Left ventricle myocardium inferior (tissue), 1 donor: ENCODE measurements around the gene ROS1. TPM values are rescaled to one million over a fixed set of nuclear protein-coding genes. Genes with fewer than 3 reads are reported as not detected.
A peak's percentile ranks its signal among the peaks of the same experiment; 100 is the strongest.

Experiments used
- DNase-seq: peaks from one replicate; pipeline ENCODE4 v3.0.0-alpha.2; 2020
- H3K27ac ChIP-seq: fragments of 200-600 bp; replicated peaks from 2 replicates; pipeline ENCODE4 v1.8.0; 2021
- H3K27me3 ChIP-seq: fragments of 200-600 bp; 2 replicates; pipeline ENCODE4 v1.8.0; 2021; ENCODE audit warnings: low read depth
- H3K36me3 ChIP-seq: fragments of 200-600 bp; 2 replicates; pipeline ENCODE4 v1.8.0; 2021
- H3K4me1 ChIP-seq: fragments of 200-600 bp; 2 replicates; pipeline ENCODE4 v1.8.0; 2021
- H3K4me3 ChIP-seq: fragments of 200-600 bp; 2 replicates; pipeline ENCODE4 v1.8.0; 2021; ENCODE audit warnings: mild to moderate bottlenecking, moderate library complexity
- H3K9me3 ChIP-seq: fragments of 200-600 bp; replicated peaks from 2 replicates; pipeline ENCODE4 v1.8.0; 2021
- CTCF ChIP-seq: fragments of 200-600 bp; IDR thresholded peaks from 2 replicates; pipeline ENCODE4 v1.8.0; 2021; ENCODE audit warnings: antibody characterized with exemption, mild to moderate bottlenecking, borderline replicate concordance
- intact Hi-C: fragments of 100-400 bp; cut with micrococcal nuclease; formaldehyde crosslinking; loops from one replicate; pipeline ENCODE4 v1.11.0; 2022
- total RNA-seq: library from RNA; stranded (reverse); fragmentation: NEBNext Ultra II Directional; extraction: Animal tissue kit (Norgen Biotek cat#: 25700); gene quantifications from one replicate; pipeline ENCODE4 v1.2.1, GENCODE V29; 2021
- donor health status: DM: no; HTN: yes; CAD: no; lungs with severe emphysema.

The ROS1 gene
- total RNA-seq, 1 donor from 2014 or later, result 0.08 TPM

- H3K27ac ChIP-seq, result no peak overlapping the region
- intact Hi-C loops, result no loop called here
- H3K4me3 ChIP-seq, result no peak overlapping the region
- no peaks in the 10 kb centered on the region for H3K36me3 ChIP-seq
- no peaks in the 10 kb centered on the region for H3K9me3 ChIP-seq
- no peak for TF ChIP-seq CTCF
- DNase-seq, result no peak
- no peaks in the 10 kb centered on the region for H3K4me1 ChIP-seq
- peaks cover 3% of the 10 kb centered on the region for H3K27me3 ChIP-seq
Measured at GRCh38 chr6:117409863-117410262, 15.9 kb downstream of the ROS1 start.

GRCh38 chr6:117409420-117409819 lies 16.3 kb downstream of the ROS1 start:
- H3K27me3 ChIP-seq, result peaks cover 3% of the 10 kb centered on the region
- no peak overlapping the region for H3K4me3 ChIP-seq
- no peak overlapping the region for H3K27ac ChIP-seq
- intact Hi-C loops, result no loop called here
- no peak for DNase-seq
- no peaks in the 10 kb centered on the region for H3K36me3 ChIP-seq
- H3K4me1 ChIP-seq, result no peaks in the 10 kb centered on the region
- no peak for TF ChIP-seq CTCF
- H3K9me3 ChIP-seq, result no peaks in the 10 kb centered on the region

GRCh38 chr6:117404548-117404947 lies 21.2 kb downstream of the ROS1 start:
- no peak for TF ChIP-seq CTCF
- Histone ChIP-seq H3K4me3 (no peak overlapping the region), H3K36me3 (no peaks in the 10 kb centered on the region), H3K27me3 (no peaks in the 10 kb centered on the region), H3K4me1 (no peaks in the 10 kb centered on the region), H3K27ac (no peak overlapping the region), H3K9me3 (no peaks in the 10 kb centered on the region)
- DNase-seq, result no peak
- intact Hi-C loops, result no loop called here

- no peak for TF ChIP-seq CTCF
- no peaks in the 10 kb centered on the region for H3K36me3 ChIP-seq
- no peak overlapping the region for H3K4me3 ChIP-seq
- H3K4me1 ChIP-seq, result no peaks in the 10 kb centered on the region
- no peak overlapping the region for H3K27ac ChIP-seq
- no peak for DNase-seq
- intact Hi-C loops, result no loop called here
- H3K27me3 ChIP-seq, result no peaks in the 10 kb centered on the region
- no peaks in the 10 kb centered on the region for H3K9me3 ChIP-seq
Measured at GRCh38 chr6:117401799-117402198, 23.9 kb downstream of the ROS1 start.

GRCh38 chr6:117399924-117400323 lies 25.8 kb downstream of the ROS1 start:
- no peaks in the 10 kb centered on the region for H3K9me3 ChIP-seq
- peak; percentile 41 for TF ChIP-seq CTCF
- intact Hi-C loops, result no loop called here

GRCh38 chr6:117399126-117399525 lies 26.6 kb downstream of the ROS1 start:
- intact Hi-C loops, result no loop called here
- Histone ChIP-seq H3K27ac (no peak overlapping the region), H3K4me1 (peaks cover 6% of the 10 kb centered on the region), H3K4me3 (no peak overlapping the region), H3K9me3 (no peaks in the 10 kb centered on the region), H3K36me3 (no peaks in the 10 kb centered on the region), H3K27me3 (no peaks in the 10 kb centered on the region)
- DNase-seq, result no peak
- no peak for TF ChIP-seq CTCF

More at GRCh38 chr6:117399924-117400323, 25.8 kb downstream of the ROS1 start:
- H3K4me3 ChIP-seq, result no peak overlapping the region
- no peaks in the 10 kb centered on the region for H3K36me3 ChIP-seq
- H3K4me1 ChIP-seq, result peaks cover 3% of the 10 kb centered on the region
- DNase-seq, result no peak
- H3K27me3 ChIP-seq, result no peaks in the 10 kb centered on the region
- no peak overlapping the region for H3K27ac ChIP-seq
